HUES6 (cell line): Measurements from ENCODE around the gene STAT4.
"Not testable (repeated sequence)": the region's sequence is repeated elsewhere in the genome, so short reads cannot be mapped to it uniquely, and the experiment has no call there.

ENCODE experiments used
- H3K27ac ChIP-seq: 2 replicates; pipeline ENCODE4 v1.7.0; 2013; ENCODE audit warnings: low read depth, mild to moderate bottlenecking, low read length, inconsistent platforms
- H3K27me3 ChIP-seq: 2 replicates; pipeline ENCODE4 v1.6.1; 2013; ENCODE audit warnings: low read length; ENCODE audit not compliant: control insufficient read depth, insufficient read depth
- H3K36me3 ChIP-seq: 2 replicates; pipeline ENCODE4 v1.6.1; 2013; ENCODE audit warnings: low read length; ENCODE audit not compliant: control insufficient read depth, insufficient read depth
- H3K4me1 ChIP-seq: 2 replicates; pipeline ENCODE4 v1.6.1; 2013; ENCODE audit warnings: low read length; ENCODE audit not compliant: control insufficient read depth, insufficient read depth
- H3K4me3 ChIP-seq: 2 replicates; pipeline ENCODE4 v1.5.1; 2013; ENCODE audit warnings: low read depth, low read length
- H3K9ac ChIP-seq: one replicate; pipeline ENCODE4 v1.6.1; 2013; ENCODE audit warnings: mild to moderate bottlenecking, low read length
- H3K9me3 ChIP-seq: 2 replicates; pipeline ENCODE4 v1.6.1; 2013; ENCODE audit warnings: low read depth, low read length; ENCODE audit not compliant: control insufficient read depth, insufficient read depth

Gene STAT4

DNA sequence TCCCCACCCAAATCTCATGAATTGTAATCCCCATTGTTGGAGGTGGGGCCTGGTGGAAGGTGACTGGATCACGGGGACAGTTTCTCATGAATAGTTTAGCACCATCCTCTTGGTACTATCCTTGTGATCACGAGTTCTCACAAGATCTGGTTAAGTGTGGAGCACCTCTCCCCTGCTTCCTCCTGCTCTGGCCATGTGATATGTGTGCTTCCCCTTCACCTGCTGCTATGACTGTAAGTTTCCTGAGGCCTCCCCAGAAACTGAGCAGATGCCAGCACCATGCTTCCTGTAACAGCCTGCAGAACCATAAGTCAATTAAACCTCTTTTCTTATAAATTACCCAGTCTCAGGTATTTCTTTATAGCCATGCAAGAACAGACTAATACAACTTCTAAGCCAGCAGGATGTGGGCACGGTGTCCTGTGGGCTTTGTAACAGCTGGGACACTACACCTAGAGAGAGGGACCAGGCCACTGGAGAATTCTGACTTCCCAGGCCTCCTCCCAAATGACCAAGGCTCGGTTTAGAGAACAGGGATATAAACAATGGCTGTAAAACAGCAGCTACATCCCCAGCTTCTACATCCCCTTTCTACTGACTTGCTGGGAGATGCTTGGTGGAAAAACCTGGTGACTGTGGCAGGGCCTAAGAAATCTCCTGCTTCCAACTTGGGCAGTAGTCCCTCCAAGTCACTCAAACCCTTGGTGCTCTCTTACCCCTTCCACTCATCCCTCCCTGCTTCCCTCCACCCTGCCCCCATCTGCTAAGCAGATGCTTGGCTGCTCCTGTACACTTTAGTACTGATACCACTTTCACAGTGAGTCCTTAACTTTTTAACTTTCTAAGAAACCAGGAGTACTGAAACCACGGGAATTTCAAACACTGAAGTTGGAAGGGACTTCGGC lies 147.1 kb downstream of the STAT4 start:
- Histone ChIP-seq H3K9me3 (no peaks in the 10 kb centered on the region), H3K4me1 (no peaks in the 10 kb centered on the region), H3K9ac (no peak overlapping the region), H3K27ac (no peak overlapping the region), H3K4me3 (no peak overlapping the region), H3K27me3 (no peaks in the 10 kb centered on the region), H3K36me3 (peaks cover 99% of the 10 kb centered on the region)

DNA sequence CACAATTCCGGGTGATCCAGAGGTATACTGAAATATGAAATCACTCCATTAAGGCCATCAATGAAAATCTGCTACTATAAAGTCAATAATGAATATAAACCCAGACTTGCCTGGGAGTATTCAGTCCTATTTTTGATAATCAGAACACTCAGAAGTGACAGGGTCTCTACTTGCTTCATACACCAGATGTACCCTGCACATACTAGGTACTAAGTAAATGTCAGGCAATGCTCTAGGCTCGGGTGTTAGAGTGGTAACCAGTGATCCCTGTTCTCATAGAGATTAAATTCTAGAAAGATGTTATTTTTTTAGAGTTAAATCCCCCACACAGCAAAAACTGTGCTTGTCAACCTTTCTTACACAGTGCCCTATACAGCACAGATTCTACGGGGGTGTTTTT lies 149.2 kb downstream of the STAT4 start:
- Histone ChIP-seq H3K4me1 (no peaks in the 10 kb centered on the region), H3K27ac (no peak overlapping the region), H3K4me3 (no peak overlapping the region), H3K27me3 (no peaks in the 10 kb centered on the region), H3K9ac (no peak overlapping the region), H3K9me3 (no peaks in the 10 kb centered on the region), H3K36me3 (peaks cover 97% of the 10 kb centered on the region)

DNA sequence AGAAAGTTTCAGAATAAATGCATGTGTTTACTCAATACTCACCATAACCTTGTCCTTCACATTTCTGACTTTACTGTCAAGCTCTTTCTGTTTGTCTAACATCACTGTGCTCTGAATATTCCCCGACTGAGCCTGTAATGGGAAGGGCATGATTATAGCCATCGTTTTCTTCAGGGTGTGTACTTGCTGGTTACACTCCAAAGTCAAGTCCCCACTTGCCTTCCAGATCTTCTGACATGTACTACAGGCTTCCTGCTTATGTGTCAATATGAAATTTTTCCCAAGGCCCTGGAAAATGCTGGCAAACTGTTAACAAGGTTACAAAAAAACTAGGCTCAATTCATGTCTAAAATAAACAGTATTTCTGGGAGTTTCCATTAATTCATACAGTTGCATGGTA lies 149.8 kb downstream of the STAT4 start:
- no peak overlapping the region for H3K4me3 ChIP-seq
- H3K36me3 ChIP-seq: peaks cover 96% of the 10 kb centered on the region
- H3K27me3 ChIP-seq: no peaks in the 10 kb centered on the region
- H3K9ac ChIP-seq: no peak overlapping the region
- no peak overlapping the region for H3K27ac ChIP-seq
- H3K9me3 ChIP-seq: no peaks in the 10 kb centered on the region
- no peaks in the 10 kb centered on the region for H3K4me1 ChIP-seq

DNA sequence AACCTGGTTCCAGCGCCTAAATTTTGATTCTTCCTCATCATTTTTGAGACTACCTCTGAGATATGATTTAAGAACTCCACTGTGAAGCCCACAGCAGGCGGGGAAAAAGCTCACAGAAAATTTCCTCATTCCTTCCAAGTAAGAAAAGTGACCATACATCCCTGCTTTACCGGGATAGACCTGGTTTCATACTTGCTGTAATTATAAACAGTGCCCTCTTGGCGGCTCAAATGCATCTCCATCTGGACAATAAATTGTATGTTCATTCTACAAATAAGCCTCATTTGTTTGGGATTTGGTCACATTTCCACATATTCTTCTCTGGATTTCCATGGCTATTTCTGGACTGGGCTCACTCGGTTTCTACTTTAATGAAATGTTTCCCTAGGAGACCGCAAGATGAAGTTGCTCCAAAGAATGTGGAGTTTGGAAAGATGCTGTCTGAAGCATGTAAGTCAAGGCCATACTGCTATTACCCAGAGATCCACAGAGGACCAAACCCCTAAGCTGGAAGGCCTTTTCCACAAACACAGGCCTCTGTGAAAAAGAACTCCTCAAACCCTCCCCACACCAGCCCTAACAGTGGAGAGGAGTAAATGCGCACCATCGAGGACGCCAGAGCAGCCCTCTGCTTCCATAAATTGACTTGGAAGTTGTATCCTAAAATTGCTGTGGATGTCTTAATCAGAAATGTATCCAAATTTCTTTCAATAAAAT lies 150.7 kb downstream of the STAT4 start:
- H3K27ac ChIP-seq: no peak overlapping the region
- no peak overlapping the region for H3K9ac ChIP-seq
- no peak overlapping the region for H3K4me3 ChIP-seq
- peaks cover 96% of the 10 kb centered on the region for H3K36me3 ChIP-seq
- no peaks in the 10 kb centered on the region for H3K27me3 ChIP-seq
- H3K4me1 ChIP-seq: no peaks in the 10 kb centered on the region
- H3K9me3 ChIP-seq: no peaks in the 10 kb centered on the region

DNA sequence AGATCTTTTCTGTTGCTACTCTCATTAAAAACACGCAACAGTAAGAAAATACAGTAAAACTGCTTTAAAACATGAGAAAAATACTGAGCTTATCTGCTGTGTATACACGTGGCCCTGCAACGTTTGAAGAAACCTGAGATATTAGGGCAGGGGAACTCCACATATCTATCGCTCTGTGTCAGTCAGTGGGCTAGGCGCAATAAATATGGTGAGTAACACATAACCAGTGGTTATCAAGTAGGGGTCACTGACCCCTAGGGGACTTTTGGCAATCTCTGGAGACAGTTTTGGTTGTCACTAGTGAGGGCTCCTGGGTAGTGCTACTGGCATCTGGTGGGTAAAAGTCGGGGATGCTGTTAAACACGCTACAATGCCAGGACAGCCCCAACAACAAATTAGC lies 151.7 kb downstream of the STAT4 start:
- H3K9me3 ChIP-seq: no peaks in the 10 kb centered on the region

DNA sequence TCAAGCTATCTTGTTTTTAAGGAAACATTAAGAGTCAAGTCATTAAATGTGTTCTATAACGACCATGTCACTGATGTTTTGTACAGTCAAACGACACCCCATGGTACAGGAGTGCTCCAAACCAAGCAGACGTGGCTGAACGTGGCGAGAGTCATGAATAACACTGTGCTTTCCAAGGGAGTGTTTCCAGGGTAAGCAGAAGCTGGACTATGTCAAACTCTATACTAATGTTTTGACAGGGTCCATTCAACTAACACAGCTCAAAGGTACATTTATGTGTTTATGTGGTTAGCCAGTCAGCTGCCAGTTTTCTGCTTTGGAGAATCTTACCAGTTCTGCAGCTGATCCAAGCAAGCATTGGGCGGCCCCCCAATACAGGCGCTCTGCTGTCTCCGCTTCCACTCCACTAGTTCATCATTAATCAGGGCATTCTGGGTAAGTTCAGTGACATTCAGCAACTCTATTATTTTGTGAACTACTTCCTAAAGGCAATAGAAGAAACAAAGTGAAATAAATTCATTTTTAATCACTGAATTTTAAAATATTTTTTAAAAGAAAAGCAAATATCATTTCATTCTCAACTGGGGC lies 153.2 kb downstream of the STAT4 start:
- Histone ChIP-seq H3K36me3 (peaks cover 92% of the 10 kb centered on the region), H3K4me3 (no peak overlapping the region), H3K27ac (no peak overlapping the region)

More for the DNA sequence above, 151.7 kb downstream of the STAT4 start:
- H3K9ac ChIP-seq: no peak overlapping the region
- H3K27me3 ChIP-seq: no peaks in the 10 kb centered on the region
- no peak overlapping the region for H3K27ac ChIP-seq
- no peaks in the 10 kb centered on the region for H3K4me1 ChIP-seq
- peaks cover 95% of the 10 kb centered on the region for H3K36me3 ChIP-seq
- no peak overlapping the region for H3K4me3 ChIP-seq

GRCh38 chr2:190996947-190997346 lies 153.8 kb downstream of the STAT4 start:
- no peaks in the 10 kb centered on the region for H3K4me1 ChIP-seq
- H3K9ac ChIP-seq: no peak overlapping the region
- peaks cover 92% of the 10 kb centered on the region for H3K36me3 ChIP-seq
- no peak overlapping the region for H3K4me3 ChIP-seq
- no peak overlapping the region for H3K27ac ChIP-seq
- H3K27me3 ChIP-seq: no peaks in the 10 kb centered on the region
- no peaks in the 10 kb centered on the region for H3K9me3 ChIP-seq

More for the DNA sequence above, 153.2 kb downstream of the STAT4 start:
- Histone ChIP-seq H3K4me1 (no peaks in the 10 kb centered on the region), H3K9me3 (no peaks in the 10 kb centered on the region), H3K27me3 (no peaks in the 10 kb centered on the region), H3K9ac (no peak overlapping the region)

GRCh38 chr2:190996338-190996946 lies 154.4 kb downstream of the STAT4 start:
- H3K9ac ChIP-seq: no peak overlapping the region
- no peak overlapping the region for H3K4me3 ChIP-seq
- no peaks in the 10 kb centered on the region for H3K9me3 ChIP-seq
- no peaks in the 10 kb centered on the region for H3K27me3 ChIP-seq
- H3K4me1 ChIP-seq: no peaks in the 10 kb centered on the region
- H3K36me3 ChIP-seq: peaks cover 90% of the 10 kb centered on the region
- no peak overlapping the region for H3K27ac ChIP-seq

- H3K9me3 ChIP-seq, H3K9ac ChIP-seq, H3K27ac ChIP-seq, H3K4me1 ChIP-seq, H3K4me3 ChIP-seq, H3K27me3 ChIP-seq: not testable (repeated sequence)
- H3K36me3 ChIP-seq: peaks cover 90% of the 10 kb centered on the region
These were observed 155.5 kb downstream of the STAT4 start for GRCh38 chr2:190995315-190995714.

DNA sequence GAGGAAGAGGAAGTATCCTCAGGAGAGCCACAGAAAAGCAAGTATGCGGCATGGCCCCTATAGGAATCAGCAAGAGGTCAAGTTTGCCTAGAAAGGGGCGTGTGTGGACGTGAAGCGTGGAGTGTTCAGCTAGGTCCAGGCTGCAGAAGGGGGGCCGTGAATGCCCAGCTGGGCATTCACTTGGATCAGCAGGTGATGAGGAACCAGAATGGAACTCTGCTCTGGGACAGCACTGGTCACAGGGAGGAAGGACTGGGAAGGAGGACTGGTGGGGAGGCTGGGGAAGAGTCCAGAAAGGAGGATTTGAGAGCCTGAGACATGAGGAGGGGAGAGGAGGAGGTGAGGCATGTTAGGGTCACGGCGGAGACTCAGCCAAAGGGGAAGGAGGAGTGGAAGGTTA lies 156.6 kb downstream of the STAT4 start:
- no peak overlapping the region for H3K4me3 ChIP-seq
- H3K9ac ChIP-seq: no peak overlapping the region
- H3K27ac ChIP-seq: no peak overlapping the region
- H3K27me3 ChIP-seq: no peaks in the 10 kb centered on the region
- peaks cover 89% of the 10 kb centered on the region for H3K36me3 ChIP-seq
- no peaks in the 10 kb centered on the region for H3K4me1 ChIP-seq
- no peaks in the 10 kb centered on the region for H3K9me3 ChIP-seq

GRCh38 chr2:190993292-190993643 lies 157.5 kb downstream of the STAT4 start:
- peaks cover 91% of the 10 kb centered on the region for H3K36me3 ChIP-seq

More at GRCh38 chr2:190993292-190993643, 157.5 kb downstream of the STAT4 start:
- H3K9ac ChIP-seq: no peak overlapping the region
- no peak overlapping the region for H3K27ac ChIP-seq
- no peaks in the 10 kb centered on the region for H3K4me1 ChIP-seq
- H3K27me3 ChIP-seq: no peaks in the 10 kb centered on the region
- no peak overlapping the region for H3K4me3 ChIP-seq
- no peaks in the 10 kb centered on the region for H3K9me3 ChIP-seq
